AG10803 (cell line): ENCODE data around the gene HOOK2.
A peak's percentile ranks its signal among the peaks of the same experiment; 100 is the strongest.

Experiments
- DNase-seq: peaks from one replicate; pipeline ENCODE4 v3.0.0; 2010; ENCODE audit warnings: low read depth
- H3K4me3 ChIP-seq: 2 replicates; pipeline ENCODE4 v1.5.1; 2011; ENCODE audit warnings: mild to moderate bottlenecking, low read length, control low read depth
- TF ChIP-seq, protein P1 (sequence below): conservative IDR thresholded peaks from 2 replicates; pipeline ENCODE4 v1.5.1; 2011; ENCODE audit warnings: mild to moderate bottlenecking, low read length, control low read depth, inconsistent platforms

HOOK2 gene

DNA sequence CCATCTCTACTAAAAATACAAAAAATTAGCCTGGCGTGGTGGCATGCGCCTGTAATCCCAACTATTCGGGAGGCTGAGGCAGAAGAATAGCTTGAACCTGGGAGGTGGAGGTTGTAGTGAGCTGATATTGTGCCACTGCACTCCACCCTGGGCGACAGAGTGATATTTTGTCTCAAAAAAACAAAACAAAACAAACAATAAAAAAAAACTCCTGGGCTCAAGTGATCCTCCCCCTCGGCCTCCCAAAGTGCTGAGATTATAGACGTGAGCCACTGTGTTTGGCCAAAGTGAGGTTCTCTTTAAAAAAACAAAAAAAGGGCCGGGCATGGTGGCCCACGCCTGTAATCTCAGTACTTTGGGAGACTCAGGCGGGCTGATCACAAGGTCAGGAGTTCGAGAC is 12.1 kb upstream of the HOOK2 start:
- DNase-seq = no peak
- no peak overlapping the region for H3K4me3 ChIP-seq
- TF ChIP-seq, protein P1, sequence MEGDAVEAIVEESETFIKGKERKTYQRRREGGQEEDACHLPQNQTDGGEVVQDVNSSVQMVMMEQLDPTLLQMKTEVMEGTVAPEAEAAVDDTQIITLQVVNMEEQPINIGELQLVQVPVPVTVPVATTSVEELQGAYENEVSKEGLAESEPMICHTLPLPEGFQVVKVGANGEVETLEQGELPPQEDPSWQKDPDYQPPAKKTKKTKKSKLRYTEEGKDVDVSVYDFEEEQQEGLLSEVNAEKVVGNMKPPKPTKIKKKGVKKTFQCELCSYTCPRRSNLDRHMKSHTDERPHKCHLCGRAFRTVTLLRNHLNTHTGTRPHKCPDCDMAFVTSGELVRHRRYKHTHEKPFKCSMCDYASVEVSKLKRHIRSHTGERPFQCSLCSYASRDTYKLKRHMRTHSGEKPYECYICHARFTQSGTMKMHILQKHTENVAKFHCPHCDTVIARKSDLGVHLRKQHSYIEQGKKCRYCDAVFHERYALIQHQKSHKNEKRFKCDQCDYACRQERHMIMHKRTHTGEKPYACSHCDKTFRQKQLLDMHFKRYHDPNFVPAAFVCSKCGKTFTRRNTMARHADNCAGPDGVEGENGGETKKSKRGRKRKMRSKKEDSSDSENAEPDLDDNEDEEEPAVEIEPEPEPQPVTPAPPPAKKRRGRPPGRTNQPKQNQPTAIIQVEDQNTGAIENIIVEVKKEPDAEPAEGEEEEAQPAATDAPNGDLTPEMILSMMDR = no peak

GRCh38 chr19:12786952-12787351 is 11.6 kb upstream of the HOOK2 start:
- DNase-seq = no peak
- no peak overlapping the region for H3K4me3 ChIP-seq
- TF ChIP-seq, protein P1 = no peak

GRCh38 chr19:12786141-12786870 is 11.0 kb upstream of the HOOK2 start:
- DNase-seq = no peak
- H3K4me3 ChIP-seq = no peak overlapping the region

DNA sequence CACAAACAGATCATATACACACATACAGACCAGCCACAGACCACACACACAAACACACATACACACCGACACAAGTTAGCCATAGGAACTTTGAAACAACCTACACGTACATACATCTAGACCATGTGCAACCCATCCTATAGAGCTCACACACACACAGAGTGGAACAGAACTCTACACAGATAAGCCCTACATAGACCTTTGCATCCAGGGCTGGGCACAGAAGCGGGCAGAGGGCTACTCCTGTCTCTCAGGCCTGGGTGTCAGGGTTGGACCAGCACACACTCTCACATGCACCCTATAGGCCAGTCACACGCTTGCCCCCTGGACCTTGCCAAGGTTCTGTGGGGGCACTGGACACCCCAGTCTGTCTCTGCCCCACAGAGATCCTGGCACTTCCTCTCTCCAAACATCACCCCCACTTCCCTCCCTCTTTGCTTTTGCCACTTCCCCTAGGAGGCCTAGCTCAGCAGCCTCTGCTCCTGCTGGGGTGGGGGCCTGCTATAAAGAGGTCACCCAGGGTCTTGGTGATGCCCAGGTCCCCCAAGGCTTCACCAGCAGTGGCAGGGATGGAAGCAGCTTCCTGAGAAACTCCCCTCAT is 10.2 kb upstream of the HOOK2 start:
- no peak for DNase-seq
- no peak overlapping the region for H3K4me3 ChIP-seq
- TF ChIP-seq, protein P1 = no peak

More at GRCh38 chr19:12786141-12786870, 11.0 kb upstream of the HOOK2 start:
- TF ChIP-seq, protein P1 = no peak

- TF ChIP-seq, protein P1 = no peak
- H3K4me3 ChIP-seq = no peak overlapping the region
- peak; percentile 46 for DNase-seq
Observed at GRCh38 chr19:12784871-12785430, 9.6 kb upstream of the HOOK2 start.

GRCh38 chr19:12784394-12784870 is 9.1 kb upstream of the HOOK2 start:
- no peak overlapping the region for H3K4me3 ChIP-seq
- TF ChIP-seq, protein P1 = no peak
- DNase-seq = no peak

GRCh38 chr19:12783849-12784393 is 8.6 kb upstream of the HOOK2 start:
- DNase-seq = no peak
- H3K4me3 ChIP-seq = no peak overlapping the region
- TF ChIP-seq, protein P1 = no peak
